GM23248 (cell line): ENCODE measurements around the gene HSF5.

Experiments used
- EZH2 ChIP-seq: fragments of 200-600 bp; sonication (generic); IDR thresholded peaks from 2 replicates; pipeline ENCODE4 v1.6.1; 2018; ENCODE audit warnings: antibody characterized with exemption, mild to moderate bottlenecking; ENCODE audit not compliant: insufficient read depth, poor library complexity, severe bottlenecking
- EZH2phosphoT487 ChIP-seq: fragments of 200-600 bp; sonication (generic); IDR thresholded peaks from 2 replicates; pipeline ENCODE4 v1.6.1; 2018; ENCODE audit warnings: antibody characterized with exemption, moderate library complexity, mild to moderate bottlenecking, low read depth; ENCODE audit not compliant: insufficient read depth

DNA sequence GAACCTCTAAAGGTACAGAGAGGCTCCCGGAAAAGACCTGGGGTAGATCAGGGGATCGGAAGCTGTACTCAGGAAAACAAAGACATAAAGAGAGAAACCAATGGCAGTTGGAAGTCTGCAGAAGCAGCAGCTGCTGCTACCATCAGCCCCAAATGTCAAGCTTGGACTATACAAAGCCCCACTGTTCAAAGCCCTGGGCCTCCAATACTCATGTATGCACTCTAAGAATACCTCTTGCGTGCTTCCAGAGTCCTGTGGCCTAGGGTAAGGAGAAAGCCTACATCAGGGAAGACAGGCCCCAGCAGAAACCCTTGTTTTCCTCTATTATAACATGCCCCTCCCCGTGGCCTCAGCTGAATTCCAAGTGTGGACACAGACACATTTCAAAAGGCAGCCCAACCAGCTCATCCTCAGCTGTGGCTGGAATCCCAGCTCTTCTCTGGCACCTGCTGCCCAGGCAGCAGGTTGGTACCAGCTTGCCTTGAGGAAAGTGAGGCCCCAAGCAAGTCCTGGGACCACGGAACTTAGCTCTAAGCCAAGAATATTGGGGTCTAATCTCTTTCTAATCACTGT lies 45.5 kb upstream of the HSF5 start:
- no peak for TF ChIP-seq EZH2phosphoT487
- no peak for TF ChIP-seq EZH2
